NCI-H82 treated with DMSO at 0.1 percent for 48 hours (cell line): ENCODE data around the gene GATB.
A peak's percentile ranks its signal among the peaks of the same experiment; 100 is the strongest.

Experiments used
- DNase-seq: peaks from one replicate; lab custom pipeline; 2025; ENCODE audit not compliant: unreplicated experiment; lab: John Stamatoyannopoulos, UW

Gene GATB

DNA sequence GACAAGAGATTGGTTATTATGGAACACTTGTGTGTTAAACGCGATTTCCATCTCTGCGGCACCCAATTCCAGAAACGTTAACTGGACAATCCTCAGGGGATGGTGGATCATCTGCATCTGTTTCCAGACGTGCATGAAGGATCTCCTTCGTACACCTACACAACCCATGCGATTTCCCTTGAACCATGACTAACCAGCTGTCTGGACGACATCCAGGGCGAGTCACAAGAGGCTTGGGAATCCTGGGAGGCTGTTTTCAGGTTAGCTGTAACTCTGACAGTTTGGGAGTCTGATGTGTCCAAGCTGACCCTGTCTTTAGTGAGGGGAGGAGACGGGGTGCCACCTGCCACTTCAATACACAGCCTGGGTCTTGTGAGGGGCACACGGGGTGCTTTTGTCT is 84.5 kb downstream of the GATB start:
- no peak for DNase-seq

DNA sequence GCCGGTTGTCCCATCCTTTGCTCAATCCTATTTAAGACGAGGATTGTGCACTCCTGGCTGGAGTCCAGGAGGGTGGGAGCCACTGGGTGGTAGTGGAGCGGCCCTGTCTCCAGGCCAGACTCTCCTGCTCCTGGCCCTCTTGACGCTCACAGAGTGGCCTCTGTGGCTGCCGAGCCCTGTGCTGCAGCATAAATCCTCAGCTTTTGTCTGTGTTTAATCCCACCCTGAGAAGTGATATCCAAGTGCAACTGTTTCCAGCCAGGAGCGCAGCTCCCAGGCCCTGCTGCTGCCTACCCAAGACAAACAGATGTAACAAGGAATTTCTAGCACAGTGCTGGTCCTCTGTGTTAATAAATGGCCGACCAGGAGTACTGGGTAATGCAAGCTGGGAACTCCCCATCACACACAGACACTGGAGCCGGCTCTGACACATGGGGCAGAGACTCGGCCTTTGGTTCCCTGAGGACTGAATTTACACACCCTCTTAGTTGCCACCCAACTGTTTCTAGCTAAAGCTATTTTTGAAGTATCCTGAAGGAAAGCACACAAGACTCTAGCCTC is 85.3 kb downstream of the GATB start:
- DNase-seq, result peak; percentile 59

DNA sequence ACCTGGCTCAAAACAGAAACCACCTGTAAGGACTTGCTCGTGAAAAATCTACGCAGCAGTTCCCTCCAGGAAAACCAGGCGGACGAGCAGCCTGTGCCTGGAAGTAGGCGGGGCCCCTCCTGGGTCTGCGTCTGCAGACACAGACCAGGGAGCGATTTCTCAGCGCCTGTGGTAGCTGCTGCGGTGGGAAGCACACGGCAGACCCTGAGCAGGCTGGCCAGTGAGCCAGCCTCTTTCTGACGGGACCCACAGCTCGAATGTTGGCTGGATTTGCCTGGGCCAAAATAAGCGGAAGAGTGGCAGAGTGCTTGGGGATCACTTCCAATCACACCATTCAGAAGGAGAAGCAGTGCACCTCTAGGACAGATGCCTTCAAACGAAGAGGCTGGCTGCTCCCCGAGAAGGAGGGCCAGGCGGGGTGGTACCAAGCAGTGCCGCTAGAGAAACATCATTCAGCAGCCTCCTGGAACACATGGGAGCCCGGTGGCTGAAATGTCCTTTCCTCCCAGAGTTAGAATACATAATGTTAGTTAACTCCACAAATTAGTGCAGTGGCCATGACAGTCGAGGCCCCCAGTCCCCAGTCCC is 85.9 kb downstream of the GATB start:
- DNase-seq, result peak; percentile 46

DNA sequence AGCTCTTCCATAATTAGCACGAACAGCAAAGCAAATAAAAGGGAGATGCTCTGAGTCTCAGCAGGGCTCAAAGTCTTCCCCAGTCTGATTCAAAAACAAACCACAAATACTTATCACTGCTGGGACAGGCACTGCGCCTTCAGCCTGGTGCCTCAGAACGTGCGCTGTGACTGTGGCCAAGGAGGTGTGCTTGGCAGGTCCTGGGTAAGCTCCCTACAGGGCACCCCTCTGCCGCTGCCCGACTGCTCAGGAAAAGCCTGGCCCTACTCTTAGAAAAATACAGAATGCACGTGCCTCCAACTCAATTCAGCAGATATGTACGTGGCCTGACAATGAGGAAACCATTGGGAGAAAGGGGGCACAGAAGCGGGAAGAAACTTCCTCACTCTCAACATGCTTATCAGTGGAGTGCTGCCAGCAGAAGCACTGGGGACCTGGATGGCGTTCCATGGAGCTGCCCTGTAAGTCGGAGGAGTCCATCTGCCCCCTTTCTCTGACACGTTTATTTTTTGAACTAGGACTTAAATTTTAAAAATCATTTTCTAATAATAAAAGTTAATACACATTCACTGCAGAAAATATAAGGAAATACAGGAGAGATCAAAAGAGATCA is 86.8 kb downstream of the GATB start:
- DNase-seq, result no peak

DNA sequence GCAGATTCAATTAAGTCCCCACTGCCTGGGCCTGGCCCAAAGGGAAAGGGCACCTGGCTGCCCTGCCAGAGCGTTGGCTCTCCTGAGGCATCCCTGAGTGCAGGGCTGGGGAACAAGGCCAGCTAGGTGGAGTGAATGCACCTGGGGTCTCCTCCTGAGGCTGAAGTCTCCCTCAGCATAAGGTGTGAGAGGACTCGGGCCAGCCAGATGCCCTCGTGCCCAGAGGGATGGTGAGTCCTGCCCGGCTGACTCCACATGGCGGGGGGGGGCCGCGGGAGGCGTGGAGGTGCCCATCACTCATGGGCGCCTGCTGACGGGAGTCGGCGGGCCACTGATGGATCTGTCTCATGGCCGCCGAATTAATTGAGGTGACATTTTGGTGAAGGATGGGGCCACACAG is 87.8 kb downstream of the GATB start:
- DNase-seq, result no peak

DNA sequence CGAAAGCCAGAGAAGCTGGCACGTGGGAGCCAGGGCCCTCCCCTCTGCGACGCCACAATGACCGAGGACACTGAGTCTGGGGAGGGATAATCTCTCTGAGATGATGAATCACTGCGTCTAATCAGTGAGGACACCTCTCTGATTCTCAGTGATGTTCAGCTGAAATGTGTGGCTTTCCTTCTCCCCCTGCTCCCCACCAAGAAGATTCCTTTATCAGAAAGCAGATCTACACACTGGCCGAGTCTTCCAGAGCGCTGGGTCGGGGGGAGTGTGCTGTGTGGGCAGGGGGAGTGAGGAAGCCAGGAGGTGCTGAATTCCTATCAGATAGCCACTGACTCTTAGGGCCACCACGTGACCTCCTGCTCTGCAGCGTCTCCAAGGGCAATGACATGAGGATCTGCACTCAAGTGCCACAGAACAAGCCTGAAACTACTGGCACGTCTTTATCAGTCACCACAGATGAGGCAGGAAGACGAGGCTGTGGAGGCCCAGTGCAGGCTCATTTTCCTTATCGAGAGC is 89.2 kb downstream of the GATB start:
- DNase-seq, result no peak

DNA sequence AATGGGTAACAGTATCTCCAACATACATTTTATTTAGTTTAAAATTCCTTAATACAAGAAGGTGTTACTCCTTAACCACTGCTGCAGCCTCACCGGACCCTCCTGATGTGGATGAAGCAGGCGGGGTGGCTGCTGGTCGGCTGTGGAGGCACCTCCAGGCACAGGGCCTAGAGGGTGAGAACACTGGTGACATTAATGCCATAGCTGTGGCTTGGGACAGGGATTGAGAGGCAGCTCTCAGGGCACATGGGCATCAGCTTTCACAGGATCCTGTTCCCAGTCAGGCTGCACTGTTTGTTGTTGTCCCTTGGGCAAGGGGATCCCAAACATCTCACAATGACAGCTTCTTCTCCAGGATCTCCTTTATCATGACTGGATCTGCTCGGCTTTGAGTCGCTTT is 90.0 kb downstream of the GATB start:
- DNase-seq, result no peak

DNA sequence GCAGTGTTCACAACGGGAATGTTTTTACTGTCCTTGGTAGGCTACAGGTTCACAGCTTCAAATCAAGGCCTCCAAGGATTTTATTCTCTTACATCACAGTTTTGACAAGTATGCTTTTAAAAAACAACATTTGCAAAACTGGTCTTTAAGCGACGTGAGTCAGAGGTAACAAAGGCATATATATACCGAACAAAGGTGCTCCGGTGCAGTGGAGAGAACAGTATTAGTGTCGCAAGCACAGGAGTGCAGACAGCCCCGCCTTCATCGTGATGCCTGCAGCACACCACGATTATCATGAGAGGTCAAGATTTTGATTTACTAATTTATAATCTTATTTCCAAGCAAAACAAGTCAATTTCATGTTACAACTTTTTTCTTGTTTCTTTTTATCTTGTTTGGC is 90.8 kb downstream of the GATB start:
- no peak for DNase-seq

DNA sequence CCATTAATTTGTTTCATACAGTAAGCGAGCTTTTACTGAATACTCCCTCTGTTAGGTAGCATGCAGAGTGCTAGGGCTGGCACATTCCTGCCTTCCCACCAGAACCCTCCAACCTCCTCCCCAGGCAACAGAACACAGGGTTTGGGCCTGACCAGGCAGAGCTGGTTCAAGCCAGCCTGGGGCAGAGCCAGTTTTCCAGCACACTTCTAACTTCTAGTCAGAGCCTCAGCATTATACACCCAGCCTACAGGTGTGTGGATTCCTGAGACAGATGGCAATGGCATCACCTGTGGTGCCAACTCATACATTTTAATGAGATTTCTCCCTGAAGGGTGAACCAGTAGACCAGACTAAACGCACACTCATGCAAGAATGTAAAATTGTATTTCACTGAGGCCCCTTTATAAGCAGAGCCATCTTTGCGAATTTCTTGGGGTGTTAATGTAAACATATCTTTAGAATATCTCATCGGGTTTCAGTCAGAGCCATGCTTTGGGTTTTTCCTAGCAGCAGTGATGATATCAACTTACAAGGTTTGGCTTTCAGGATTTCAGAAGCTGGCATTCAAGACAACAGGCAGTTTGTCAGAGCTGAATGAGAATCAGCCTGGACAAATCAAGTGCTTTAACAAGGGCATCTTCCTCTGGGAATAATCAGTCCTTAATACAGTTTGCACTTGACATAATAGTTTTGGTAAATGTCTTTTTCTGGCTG is 92.0 kb downstream of the GATB start:
- no peak for DNase-seq

DNA sequence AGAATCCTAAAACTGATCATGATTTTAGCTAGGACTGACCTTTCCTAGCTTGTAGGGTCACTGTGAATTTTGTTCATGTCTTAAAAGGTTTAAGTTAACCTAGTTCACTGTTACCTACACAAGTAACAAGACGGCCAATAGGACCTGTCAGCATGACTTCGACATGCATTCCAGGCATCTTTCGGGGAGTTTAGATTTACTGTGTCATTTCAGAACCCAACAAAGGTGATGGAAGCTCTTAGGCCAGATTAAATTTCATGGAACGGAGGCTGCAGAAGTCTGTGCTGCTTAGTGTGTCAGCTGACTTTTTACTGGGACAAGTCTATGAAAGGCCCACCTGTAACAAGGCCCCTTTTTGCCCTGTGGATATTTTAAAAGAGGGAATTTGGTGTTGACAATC is 93.1 kb downstream of the GATB start:
- no peak for DNase-seq

DNA sequence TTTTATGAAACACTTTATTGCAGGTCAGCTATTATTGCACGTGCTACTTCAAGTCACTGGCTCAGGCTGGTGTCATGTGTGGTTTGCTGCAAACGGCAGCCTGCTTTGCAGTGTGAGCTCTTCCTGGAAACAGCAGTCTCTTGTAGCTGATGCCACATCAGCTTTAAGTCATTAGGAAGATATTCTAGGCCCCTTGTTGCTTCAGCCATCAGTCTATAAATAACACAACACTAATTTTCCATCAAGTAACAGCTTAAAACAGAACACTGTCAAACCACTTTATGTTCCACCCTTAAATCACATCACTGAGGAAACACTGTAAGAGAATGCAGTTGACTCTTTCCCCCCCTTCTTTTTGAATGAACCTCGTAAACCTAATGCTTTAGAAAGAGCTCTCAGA is 93.8 kb downstream of the GATB start:
- no peak for DNase-seq

DNA sequence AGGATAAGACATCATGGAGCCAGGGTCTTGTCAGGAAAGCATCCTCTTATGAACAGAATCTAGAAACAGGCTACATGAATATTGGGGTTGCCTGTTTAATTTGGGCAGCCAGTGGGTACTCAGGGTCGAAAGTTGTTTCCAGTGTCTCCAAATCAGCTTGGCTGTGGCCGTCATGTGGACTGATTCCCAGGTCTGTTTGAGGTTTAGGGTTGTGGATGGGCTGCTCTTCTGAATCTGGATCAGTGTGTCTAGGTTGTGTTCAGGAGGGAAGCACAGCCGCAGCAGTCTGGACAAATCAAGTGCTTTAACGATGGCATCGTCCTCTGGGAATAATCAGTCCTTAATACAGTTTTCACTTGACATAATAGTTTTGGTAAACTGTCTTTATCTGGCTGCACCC is 94.3 kb downstream of the GATB start:
- no peak for DNase-seq

DNA sequence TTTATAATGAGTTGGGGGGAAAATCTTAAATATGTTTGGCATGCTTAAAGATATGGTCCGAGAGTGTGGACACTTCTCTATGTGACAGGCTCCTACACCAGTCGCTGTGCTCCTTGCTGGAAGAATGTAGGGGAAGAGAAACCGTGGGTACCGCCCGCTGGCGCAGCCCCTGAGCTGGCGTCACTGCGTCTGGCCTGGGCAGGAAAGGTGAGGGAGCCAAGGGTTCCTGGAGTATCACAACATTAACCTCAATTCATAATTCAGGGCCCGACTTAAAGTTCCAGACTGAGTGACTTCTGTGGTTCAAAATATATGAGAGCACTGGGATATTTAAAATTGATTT is 95.1 kb downstream of the GATB start:
- DNase-seq, result no peak

DNA sequence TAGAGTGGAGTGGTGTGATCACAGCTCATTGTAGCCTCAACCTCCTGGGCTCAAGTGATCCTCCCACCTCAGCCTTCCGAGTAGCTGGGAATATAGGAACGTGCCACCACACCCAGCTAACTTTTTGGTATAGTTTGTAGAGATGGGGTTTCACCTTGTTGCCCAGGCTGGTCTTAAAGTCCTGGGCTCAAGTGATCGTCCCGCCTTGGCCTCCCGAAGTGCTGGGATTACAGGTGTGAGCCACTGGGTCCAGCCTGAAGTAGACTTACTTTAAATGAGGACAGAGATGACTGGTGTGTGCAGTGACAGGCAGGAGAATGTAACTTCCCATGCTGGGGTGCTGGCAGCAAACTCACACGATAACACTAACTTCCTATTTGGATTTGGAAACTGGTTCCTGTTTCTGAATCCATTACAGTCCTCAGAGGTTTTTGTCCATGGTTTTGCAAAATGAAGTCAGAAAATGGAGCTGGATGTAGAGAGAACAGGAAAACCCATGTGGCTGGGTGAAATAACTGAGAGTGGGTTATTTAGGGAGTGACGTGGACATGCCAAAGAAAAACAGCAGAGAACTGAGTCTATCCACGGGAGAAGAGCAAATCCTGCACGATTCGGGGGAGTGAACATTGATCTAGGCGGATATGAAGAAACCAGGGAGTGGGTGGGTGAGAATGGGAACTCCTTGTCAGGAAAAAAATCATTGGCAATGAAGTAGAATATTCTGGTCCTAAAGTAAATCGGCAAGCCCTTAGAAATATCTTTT is 95.6 kb downstream of the GATB start:
- no peak for DNase-seq

DNA sequence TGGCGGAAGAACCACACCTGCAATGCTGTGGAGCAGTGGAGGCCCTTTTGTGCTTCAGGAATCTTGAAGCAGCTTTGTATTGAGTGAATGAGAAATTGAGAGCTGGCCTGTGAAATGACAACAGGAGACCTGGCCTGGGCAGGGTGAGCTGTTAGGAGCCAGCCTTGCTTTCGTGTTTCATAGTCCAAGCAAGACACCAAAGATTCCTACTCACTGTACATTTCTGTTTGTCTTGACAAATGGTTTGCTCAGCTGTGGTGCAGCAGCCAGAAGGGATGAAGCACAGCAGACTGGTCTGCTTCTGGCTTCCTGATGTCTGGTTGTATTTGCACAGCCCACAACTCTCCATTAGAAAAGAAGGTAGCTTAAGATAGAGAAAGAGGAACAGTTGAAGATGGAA is 96.5 kb downstream of the GATB start:
- DNase-seq, result no peak

DNA sequence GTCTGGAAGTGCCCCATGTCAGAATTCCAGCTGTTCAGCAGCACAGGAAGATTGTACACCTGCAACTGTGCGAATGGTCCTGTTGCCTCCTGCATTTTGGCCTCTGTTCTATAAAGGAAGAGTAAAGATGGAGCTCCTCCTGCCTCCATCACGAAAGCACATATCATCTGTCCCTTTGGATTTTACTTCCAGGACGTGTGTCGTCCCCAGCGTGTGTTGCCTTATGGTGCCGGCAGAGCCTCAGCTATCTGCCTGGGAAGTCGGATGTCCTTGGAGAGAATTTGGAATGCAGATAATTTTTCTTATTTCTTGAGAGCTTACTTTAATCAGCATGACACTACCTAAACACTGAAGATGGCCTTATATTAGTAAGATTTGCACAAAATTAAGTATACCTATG is 97.7 kb downstream of the GATB start:
- DNase-seq, result no peak

DNA sequence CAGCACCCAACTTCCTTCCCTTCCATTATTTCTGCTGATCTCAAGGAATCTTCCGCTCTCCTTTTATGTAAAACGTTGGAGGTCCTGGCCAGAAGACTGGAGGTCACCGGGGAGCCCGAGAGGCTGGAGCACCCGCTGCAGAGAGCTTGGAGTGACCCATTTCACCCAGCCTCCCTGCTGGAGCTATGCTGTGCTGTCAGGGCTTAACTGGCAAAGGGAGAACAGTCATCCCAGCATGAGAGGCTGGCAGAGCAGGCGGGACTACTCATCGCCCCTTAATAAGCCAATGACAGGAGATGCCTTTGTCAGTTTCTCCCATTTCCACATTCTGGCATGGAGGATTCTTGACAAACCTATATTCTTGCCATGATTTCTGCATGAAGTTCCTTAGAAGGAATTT is 98.9 kb downstream of the GATB start:
- no peak for DNase-seq

DNA sequence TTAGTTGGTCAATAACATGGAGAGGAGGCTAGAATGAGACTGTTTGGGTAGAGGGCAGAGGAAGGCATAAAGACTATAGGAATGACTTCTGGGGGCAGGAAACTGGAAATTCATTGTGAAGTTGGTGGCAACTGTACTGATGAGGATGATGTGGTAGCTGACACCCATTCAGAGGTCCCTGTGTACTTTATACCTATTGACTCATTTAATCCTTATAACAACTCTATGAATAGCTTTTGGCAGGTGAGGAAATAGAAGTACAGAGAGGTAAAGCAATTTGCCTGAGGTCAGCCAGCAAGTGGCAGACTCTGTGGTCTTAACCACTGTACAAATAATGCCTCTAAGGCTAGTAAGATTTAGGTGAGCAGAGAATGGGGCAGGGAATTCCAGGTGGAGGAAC is 100.1 kb downstream of the GATB start:
- DNase-seq, result no peak

DNA sequence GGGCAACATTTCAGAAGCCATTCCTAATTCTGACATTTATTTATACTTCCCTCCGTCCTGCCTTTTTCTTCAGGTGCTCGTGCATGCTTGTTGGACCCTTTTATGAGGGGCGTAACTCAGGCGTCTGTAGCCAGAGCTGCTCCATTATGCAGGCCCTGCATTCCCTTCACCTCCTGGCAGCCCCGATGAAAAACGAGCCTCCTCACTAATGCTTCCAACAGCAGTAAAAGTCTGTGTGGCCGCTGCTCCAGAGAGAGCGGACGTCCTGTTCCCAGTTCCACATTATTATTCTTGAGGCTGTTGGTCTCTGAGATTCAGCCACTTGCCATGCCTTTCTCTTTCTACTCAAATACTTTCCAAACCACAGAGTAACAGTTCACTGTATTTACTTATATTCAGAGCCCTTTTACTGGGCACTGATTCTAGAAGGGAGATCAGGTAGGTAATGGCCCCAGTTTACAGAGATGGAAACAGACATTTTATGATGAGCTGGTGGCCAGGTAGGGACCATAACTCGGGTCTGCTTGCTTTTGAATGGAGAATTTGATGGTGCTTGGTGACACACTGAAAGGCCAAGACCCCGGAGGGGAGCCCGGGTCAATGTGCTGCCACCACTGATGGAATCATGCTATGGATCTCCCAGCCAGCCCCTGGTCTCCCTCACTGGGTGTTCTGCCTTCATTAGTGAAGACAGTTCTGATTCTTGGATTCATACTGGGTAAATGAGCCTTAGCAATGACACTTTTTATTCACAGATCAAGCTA is 101.0 kb downstream of the GATB start:
- DNase-seq, result no peak

DNA sequence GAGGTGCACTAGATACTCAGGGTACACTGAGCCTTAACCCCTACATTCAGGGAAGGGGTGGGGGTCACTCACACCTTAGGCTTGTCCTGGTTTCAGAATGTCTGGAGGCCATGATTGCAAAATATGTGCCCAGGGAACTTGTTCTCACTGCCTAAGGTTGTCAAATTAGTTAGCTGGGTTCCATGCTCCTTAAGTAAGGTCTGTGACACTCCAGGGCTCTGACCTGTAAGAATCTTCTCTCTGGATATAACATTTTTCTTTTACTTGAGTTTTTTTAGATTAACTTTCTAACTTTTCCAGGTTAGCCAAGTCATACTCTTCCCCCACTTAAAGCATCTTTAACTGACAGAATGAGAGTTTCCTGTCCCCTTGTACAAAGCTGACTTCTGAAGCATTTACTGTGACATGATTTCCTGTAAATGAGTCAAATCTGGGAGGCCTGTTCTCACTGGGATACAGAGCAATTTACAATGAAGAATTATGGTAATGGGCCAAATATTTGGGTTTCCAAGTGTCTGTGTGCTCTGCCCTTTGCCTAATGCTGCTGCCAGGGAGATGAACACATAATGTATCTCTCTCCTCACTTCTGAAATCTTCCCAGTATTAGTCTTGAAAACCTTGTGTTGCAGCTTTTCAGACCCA is 101.7 kb downstream of the GATB start:
- DNase-seq, result no peak
